Osteocyte (in vitro differentiated cells): ENCODE measurements around the gene DRD2. TPM values are rescaled to one million over a fixed set of nuclear protein-coding genes. Genes with fewer than 3 reads are reported as not detected.

Experiments
- DNase-seq: peaks from one replicate; pipeline ENCODE4 v3.0.0; 2021; ENCODE audit warnings: mixed read lengths; ENCODE audit not compliant: unreplicated experiment; ENCODE audit errors: extremely low spot score
- H3K27ac Mint-ChIP-seq: one replicate; pipeline ENCODE4 v1.8.0; 2021; ENCODE audit warnings: mild to moderate bottlenecking, mixed read lengths; ENCODE audit not compliant: unreplicated experiment
- H3K27me3 Mint-ChIP-seq: one replicate; pipeline ENCODE4 v1.8.0; 2021; ENCODE audit warnings: mixed read lengths; ENCODE audit not compliant: unreplicated experiment
- H3K36me3 Mint-ChIP-seq: one replicate; pipeline ENCODE4 v1.8.0; 2021; ENCODE audit warnings: mixed read lengths; ENCODE audit not compliant: unreplicated experiment
- H3K4me1 Mint-ChIP-seq: one replicate; pipeline ENCODE4 v1.8.0; 2021; ENCODE audit warnings: mixed read lengths; ENCODE audit not compliant: unreplicated experiment
- H3K4me3 Mint-ChIP-seq: one replicate; pipeline ENCODE4 v1.8.0; 2021; ENCODE audit warnings: mild to moderate bottlenecking, moderate library complexity, mixed read lengths; ENCODE audit not compliant: unreplicated experiment
- H3K9me3 Mint-ChIP-seq: one replicate; pipeline ENCODE4 v1.8.0; 2021; ENCODE audit warnings: mixed read lengths; ENCODE audit not compliant: unreplicated experiment
- total RNA-seq: library from RNA; stranded (reverse); gene quantifications from 2 replicates; pipeline ENCODE4 v1.2.1, GENCODE V29; 2021
- TF ChIP-seq, protein P1 (sequence below): fragments of 200-600 bp; sonication (generic); IDR thresholded peaks from 2 replicates; pipeline ENCODE4 v1.5.0; 2021; ENCODE audit warnings: antibody characterized with exemption, mild to moderate bottlenecking, moderate library complexity

Gene DRD2
- total RNA-seq, 1 donor from 2014 or later = not detected

DNA sequence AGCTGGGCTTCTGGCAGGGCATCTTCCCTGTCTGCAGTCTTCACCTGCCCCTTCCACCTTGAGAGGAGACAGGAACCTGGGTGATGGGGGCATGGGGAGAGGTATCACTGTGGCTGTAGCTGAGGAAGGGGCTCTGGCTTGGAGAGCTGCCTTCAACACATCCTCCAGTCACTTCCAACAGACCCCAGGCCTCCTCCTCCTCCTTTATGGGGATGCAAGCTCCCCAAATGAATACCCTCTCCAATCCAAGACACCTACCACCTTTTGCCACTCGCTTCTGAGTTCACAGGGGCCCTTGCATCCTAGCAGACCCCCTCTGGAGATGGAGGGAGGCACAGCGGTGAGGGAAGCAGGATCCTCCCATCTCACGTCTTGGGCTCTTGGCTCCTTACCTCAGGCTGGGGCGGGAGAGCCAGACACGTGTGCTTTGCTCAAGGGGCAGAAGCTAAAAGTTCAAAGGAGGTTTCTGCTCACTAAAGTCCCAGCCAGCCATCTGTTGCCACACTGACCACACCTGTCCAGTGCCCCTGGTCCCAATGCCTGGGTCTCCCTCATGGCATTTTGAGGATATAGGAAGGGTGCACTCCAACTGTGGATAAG is 74.5 kb downstream of the DRD2 start:
- no peak overlapping the region for H3K27ac Mint-ChIP-seq
- no peaks in the 10 kb centered on the region for H3K9me3 Mint-ChIP-seq
- H3K4me1 Mint-ChIP-seq = no peaks in the 10 kb centered on the region
- no peak for DNase-seq
- no peak overlapping the region for H3K4me3 Mint-ChIP-seq
- TF ChIP-seq, protein P1, sequence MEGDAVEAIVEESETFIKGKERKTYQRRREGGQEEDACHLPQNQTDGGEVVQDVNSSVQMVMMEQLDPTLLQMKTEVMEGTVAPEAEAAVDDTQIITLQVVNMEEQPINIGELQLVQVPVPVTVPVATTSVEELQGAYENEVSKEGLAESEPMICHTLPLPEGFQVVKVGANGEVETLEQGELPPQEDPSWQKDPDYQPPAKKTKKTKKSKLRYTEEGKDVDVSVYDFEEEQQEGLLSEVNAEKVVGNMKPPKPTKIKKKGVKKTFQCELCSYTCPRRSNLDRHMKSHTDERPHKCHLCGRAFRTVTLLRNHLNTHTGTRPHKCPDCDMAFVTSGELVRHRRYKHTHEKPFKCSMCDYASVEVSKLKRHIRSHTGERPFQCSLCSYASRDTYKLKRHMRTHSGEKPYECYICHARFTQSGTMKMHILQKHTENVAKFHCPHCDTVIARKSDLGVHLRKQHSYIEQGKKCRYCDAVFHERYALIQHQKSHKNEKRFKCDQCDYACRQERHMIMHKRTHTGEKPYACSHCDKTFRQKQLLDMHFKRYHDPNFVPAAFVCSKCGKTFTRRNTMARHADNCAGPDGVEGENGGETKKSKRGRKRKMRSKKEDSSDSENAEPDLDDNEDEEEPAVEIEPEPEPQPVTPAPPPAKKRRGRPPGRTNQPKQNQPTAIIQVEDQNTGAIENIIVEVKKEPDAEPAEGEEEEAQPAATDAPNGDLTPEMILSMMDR = no peak
- H3K36me3 Mint-ChIP-seq = no peaks in the 10 kb centered on the region
- peaks cover 3% of the 10 kb centered on the region for H3K27me3 Mint-ChIP-seq

DNA sequence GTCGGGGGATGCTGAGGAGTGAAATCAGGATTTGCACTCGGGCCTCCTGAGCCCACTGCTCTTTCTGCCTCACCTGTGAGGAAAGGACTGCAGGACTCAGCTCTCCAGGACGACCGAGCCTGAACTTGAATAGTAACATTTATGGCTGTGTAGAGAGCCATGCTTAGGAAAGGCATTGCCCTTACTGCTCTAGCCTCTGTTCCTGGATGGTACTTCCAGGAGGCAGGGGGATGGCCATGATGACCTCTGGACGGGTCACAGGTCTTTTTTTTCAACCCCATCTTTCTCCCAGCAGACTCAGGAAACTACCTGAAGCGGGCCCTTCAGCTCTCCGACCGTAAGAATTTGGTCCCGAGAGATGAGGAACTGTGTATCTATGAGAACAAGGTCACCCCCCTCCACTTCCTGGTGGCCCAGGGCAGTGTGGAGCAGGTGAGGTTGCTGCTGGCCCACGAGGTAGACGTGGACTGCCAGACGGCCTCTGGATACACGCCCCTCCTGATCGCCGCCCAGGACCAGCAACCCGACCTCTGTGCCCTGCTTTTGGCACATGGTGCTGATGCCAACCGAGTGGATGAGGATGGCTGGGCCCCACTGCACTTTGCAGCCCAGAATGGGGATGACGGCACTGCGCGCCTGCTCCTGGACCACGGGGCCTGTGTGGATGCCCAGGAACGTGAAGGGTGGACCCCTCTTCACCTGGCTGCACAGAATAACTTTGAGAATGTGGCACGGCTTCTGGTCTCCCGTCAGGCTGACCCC is 76.3 kb downstream of the DRD2 start:
- no peak for DNase-seq
- Mint-ChIP-seq H3K36me3 (no peaks in the 10 kb centered on the region), H3K27ac (no peak overlapping the region), H3K9me3 (no peaks in the 10 kb centered on the region), H3K4me3 (no peak overlapping the region), H3K4me1 (no peaks in the 10 kb centered on the region), H3K27me3 (peaks cover 5% of the 10 kb centered on the region)
- TF ChIP-seq, protein P1 = no peak

DNA sequence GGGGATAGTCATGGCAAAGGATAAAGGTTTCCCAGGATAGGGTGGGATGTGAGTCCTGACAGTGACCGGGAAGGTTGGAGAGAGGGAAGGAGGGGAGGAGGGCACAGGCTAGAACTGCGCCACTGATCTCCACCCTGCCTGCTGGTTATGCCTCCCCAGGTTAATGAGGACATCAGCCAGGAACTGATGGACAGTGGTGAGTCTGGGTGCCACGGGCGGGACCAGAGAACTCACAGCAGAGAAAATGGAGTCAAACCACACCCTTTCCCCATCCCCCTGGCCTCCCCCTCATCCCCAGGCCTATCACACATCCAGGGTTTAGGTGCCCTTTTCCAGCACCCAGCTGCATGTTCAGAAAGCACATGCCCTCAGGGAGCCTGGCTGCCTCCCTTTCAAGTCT is 77.4 kb downstream of the DRD2 start:
- H3K36me3 Mint-ChIP-seq = no peaks in the 10 kb centered on the region
- no peak overlapping the region for H3K27ac Mint-ChIP-seq
- no peak for DNase-seq
- no peak overlapping the region for H3K4me3 Mint-ChIP-seq
- peaks cover 3% of the 10 kb centered on the region for H3K27me3 Mint-ChIP-seq
- no peaks in the 10 kb centered on the region for H3K4me1 Mint-ChIP-seq
- TF ChIP-seq, protein P1 = no peak
- H3K9me3 Mint-ChIP-seq = no peaks in the 10 kb centered on the region

DNA sequence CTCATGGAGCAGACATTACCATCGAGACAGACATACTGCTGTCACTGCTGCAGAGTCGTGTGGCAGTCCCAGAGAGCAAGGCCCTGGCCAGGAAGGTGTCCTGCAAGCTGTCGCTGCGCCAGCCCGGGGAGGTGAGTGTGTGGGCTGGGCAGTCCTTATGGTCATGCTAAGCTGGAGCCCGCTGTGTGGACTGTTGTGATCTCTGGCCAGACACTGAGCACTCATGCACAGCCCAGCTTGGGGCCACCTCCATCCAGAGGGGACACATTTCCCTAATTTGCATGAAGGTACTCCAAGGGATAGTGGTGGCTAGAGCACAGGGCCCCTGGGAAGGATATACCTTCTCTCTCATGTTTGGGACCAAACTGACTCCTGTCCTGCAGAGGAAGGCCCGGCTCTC is 78.0 kb downstream of the DRD2 start:
- Mint-ChIP-seq H3K36me3 (no peaks in the 10 kb centered on the region), H3K27me3 (peaks cover 5% of the 10 kb centered on the region), H3K4me1 (no peaks in the 10 kb centered on the region), H3K27ac (no peak overlapping the region), H3K4me3 (no peak overlapping the region), H3K9me3 (no peaks in the 10 kb centered on the region)
- no peak for DNase-seq
- TF ChIP-seq, protein P1 = no peak

DNA sequence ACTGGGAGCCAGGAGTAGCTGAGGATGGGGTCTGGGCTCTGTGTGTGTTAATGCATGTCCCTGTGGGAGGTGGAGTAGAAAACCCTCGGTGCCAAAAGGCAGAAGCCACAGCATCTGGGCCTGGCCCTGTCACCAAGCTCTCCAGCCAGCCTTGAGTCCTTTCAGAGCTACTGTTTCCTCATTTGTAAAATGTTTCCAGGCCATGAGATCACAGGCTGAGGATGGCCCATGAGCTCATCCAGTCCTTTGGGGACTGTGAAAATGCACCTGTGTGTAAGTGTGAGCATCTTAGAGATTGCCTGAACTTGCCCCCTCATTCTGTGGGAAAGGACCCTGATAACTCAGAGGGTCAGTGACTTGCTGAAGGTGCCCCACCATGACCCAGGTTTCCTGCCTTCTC is 78.5 kb downstream of the DRD2 start:
- TF ChIP-seq, protein P1 = no peak
- no peak overlapping the region for H3K4me3 Mint-ChIP-seq
- H3K4me1 Mint-ChIP-seq = no peaks in the 10 kb centered on the region
- H3K27ac Mint-ChIP-seq = no peak overlapping the region
- DNase-seq = no peak
- H3K36me3 Mint-ChIP-seq = no peaks in the 10 kb centered on the region
- no peaks in the 10 kb centered on the region for H3K9me3 Mint-ChIP-seq
- peaks cover 5% of the 10 kb centered on the region for H3K27me3 Mint-ChIP-seq
